Measurements from ENCODE around the gene KLHL29.

DNA sequence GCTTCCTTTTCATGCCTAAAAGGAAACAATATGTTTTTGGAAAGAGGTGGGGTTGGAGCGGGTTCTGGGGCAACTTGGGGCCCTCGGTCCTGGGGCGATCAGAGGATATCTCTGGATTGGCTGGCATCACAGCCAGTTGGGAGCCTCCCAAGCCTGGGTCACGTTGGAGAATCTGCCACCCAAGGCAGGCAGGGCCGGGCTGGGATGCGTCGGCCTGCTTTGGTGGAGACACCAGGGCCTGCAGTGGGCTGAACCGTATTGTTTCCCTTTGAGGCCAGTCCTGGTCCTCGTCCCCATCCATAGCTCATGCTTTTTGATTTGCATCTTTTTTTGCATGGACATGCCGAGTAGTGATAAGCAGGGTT lies 306.1 kb downstream of the KLHL29 start:
- TF ChIP-seq CTCF (IDR thresholded peaks at IDR 0.05; ENCODE audit: low read depth, low read length, missing input control) (no peak), ATF3 (IDR thresholded peaks at IDR 0.05) (no peak), FOXA2 (IDR thresholded peaks at IDR 0.05) (no peak), RAD21 (IDR thresholded peaks at IDR 0.05) (no peak), GABPA (IDR thresholded peaks at IDR 0.05 in 1 of 2, conservative IDR thresholded peaks at IDR 0.05 in 1 of 2) (no peak), TAF1 (conservative IDR thresholded peaks at IDR 0.05) (no peak), SP1 (IDR thresholded peaks at IDR 0.05) (no peak), JUND (IDR thresholded peaks at IDR 0.05) (no peak), EGR1 (IDR thresholded peaks at IDR 0.05; ENCODE audit: low read depth in 2 of 2) (no peak), YY1 (IDR thresholded peaks at IDR 0.05) (no peak)
- TF ChIP-seq, protein P1, sequence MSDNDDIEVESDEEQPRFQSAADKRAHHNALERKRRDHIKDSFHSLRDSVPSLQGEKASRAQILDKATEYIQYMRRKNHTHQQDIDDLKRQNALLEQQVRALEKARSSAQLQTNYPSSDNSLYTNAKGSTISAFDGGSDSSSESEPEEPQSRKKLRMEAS (IDR thresholded peaks at IDR 0.05), result no peak

All from liver (tissue), 3 donors.